Heart right ventricle (tissue), 16 donors: ENCODE results near the gene CACNA1B. TPM values are rescaled to one million over a fixed set of nuclear protein-coding genes. Genes with fewer than 3 reads are reported as not detected.
A peak's percentile ranks its signal among the peaks of the same experiment; 100 is the strongest.

Experiments
- ATAC-seq, 8 donors: fragments of 200-7000 bp; cut with Tn5 transposase; one replicate each; pipeline ENCODE4 v1.9.1; 2020; ENCODE audit warnings: mild to moderate bottlenecking in 8 of 8, moderate library complexity in 8 of 8, moderate number of reproducible peaks in 1 of 8
- DNase-seq, 2 donors: peaks; one replicate each; pipeline ENCODE4 v3.0.0-alpha.2; 2020
- H3K27ac ChIP-seq, 10 donors: fragments of 200-600 bp; sonication (generic) in 2 of 10; one replicate each; pipeline versions ENCODE4 v1.5.0 to v1.8.0; 2020 to 2022; ENCODE audit warnings: mild to moderate bottlenecking in 3 of 10
- H3K27me3 ChIP-seq, 7 donors: fragments of 200-600 bp; one replicate each; pipeline ENCODE4 v1.8.0; 2021 to 2022; ENCODE audit warnings: mild to moderate bottlenecking in 2 of 7
- H3K36me3 ChIP-seq, 9 donors: fragments of 200-600 bp; sonication (generic) in 1 of 9; one replicate each; pipeline versions ENCODE4 v1.5.0 to v1.8.0; 2020 to 2022; ENCODE audit warnings: mild to moderate bottlenecking in 2 of 9
- H3K4me1 ChIP-seq, 9 donors: fragments of 200-600 bp; sonication (generic) in 1 of 9; one replicate each; pipeline versions ENCODE4 v1.5.0 to v1.8.0; 2020 to 2022; ENCODE audit warnings: mild to moderate bottlenecking in 4 of 9
- H3K4me3 ChIP-seq, 10 donors: fragments of 200-600 bp; sonication (generic) in 2 of 10; one replicate each; pipeline versions ENCODE4 v1.5.0 to v1.8.0; 2020 to 2022; ENCODE audit warnings: mild to moderate bottlenecking in 7 of 10, moderate library complexity in 2 of 10
- H3K9me3 ChIP-seq, 11 donors: fragments of 200-600 bp in 10 of 11; sonication (generic) in 2 of 11; one replicate each; pipeline versions ENCODE4 v1.5.0 to v1.8.0; 2013 to 2022; ENCODE audit warnings: mild to moderate bottlenecking in 2 of 11, control low read depth in 1 of 11, moderate library complexity in 1 of 11
- WGBS, 2 donors: extraction: QIAGEN DNeasy Blood & Tissue Kit; methylation state at CpG; one replicate each; pipeline ENCODE4 v1.1.7; 2013; ENCODE audit warnings: inconsistent platforms in 1 of 2; 5-methylcytosine and 5-hydroxymethylcytosine counted together
- intact Hi-C, 10 donors: fragments of 100-400 bp; cut with DNase I; formaldehyde crosslinking; loops; one replicate each; pipeline versions ENCODE4 v1.11.1 to v1.14.2; 2022
- polyA plus RNA-seq, 2 donors: library from polyadenylated mRNA; stranded (reverse); fragments of 200-250 nt; gene quantifications; one replicate each; pipeline ENCODE4 v1.2.3, GENCODE V29; 2013
- total RNA-seq, 10 donors: library from RNA; stranded (reverse); fragmentation: NEBNext Ultra II Directional in 3 of 10; extraction: Animal tissue kit (Norgen Biotek cat#: 25700) in 3 of 10; gene quantifications; one replicate each; pipeline versions ENCODE4 v1.2.1 to v1.2.4, GENCODE V29; 2021 to 2023
- TF ChIP-seq, protein P1 (sequence below), 9 donors: fragments of 200-600 bp; sonication (generic) in 2 of 9; IDR thresholded peaks; one replicate each; pipeline versions ENCODE4 v1.5.0 to v1.8.0; 2021 to 2022; ENCODE audit warnings: antibody characterized with exemption in 9 of 9, mild to moderate bottlenecking in 5 of 9, moderate library complexity in 1 of 9
- donor health status: Arrhythmogenic right ventricular cardiomyopathy.
- donor health status: ischemic (EF 13 %, LVEDD 7.1; RV severe dilation, severe dysfunction).
- donor health status: healthy with polysubstance abuse.
- donor health status: DM: no; HTN: yes; CAD: no.
- donor health status: DM: no; HTN: no; CAD: no.
- donor health status: ischemic (EF 25% LVEDD 6.9; RV normal size, moderate dysfunction).
- donor health status: ischemic (EF 25% LVEDD 5.7; RV mildly dilated, moderate dysfunction).
- donor health status: healthy.
- donor health status: DM: yes; HTN: yes; CAD: no.
- donor health status: Ischemic cardiomyopathy.
- donor health status: ischemic (EF 35%, LVEDD 5.7; RV mildly dilated, moderate dysfunction).
- donor health status: nonischemic (EF 11% LVEDD 7.7; RV severe dilation, severe dysfunction).
- donor health status: DM: yes; HTN: yes; CAD: no.
- donor health status: PGD.
- donor health status: ischemic (EF 29% LVEDD 5.4; RV normal size, mild dysfunction).
- donor health status: nonischemic (EF 23%, LVEDD 6.1; RV moderate dilation, normal function).

Gene CACNA1B
- total and polyA plus RNA-seq, 12 donors = under 0.01 to 0.66 (median 0.15) TPM; not detected in 1

GRCh38 chr9:137832191-137832700, 45.3 kb upstream of the CACNA1B start:
- peaks cover 0 to 84% (median 35%) of the 10 kb centered on the region in 9 donors for H3K36me3 ChIP-seq
- H3K9me3 ChIP-seq = no peaks in the 10 kb centered on the region
- WGBS, 2 donors = 94 to 95% methylated on average over 20 of the region's 20 CpGs
- no peaks in the 10 kb centered on the region for H3K27me3 ChIP-seq
- intact Hi-C loops = no loop called here
- no peak overlapping the region for H3K4me3 ChIP-seq
- TF ChIP-seq, protein P1, sequence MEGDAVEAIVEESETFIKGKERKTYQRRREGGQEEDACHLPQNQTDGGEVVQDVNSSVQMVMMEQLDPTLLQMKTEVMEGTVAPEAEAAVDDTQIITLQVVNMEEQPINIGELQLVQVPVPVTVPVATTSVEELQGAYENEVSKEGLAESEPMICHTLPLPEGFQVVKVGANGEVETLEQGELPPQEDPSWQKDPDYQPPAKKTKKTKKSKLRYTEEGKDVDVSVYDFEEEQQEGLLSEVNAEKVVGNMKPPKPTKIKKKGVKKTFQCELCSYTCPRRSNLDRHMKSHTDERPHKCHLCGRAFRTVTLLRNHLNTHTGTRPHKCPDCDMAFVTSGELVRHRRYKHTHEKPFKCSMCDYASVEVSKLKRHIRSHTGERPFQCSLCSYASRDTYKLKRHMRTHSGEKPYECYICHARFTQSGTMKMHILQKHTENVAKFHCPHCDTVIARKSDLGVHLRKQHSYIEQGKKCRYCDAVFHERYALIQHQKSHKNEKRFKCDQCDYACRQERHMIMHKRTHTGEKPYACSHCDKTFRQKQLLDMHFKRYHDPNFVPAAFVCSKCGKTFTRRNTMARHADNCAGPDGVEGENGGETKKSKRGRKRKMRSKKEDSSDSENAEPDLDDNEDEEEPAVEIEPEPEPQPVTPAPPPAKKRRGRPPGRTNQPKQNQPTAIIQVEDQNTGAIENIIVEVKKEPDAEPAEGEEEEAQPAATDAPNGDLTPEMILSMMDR (IDR thresholded peaks at IDR 0.05) = no peak
- ATAC-seq (no peak), DNase-seq (no peak)
- H3K27ac ChIP-seq = no peak overlapping the region
- no peaks in the 10 kb centered on the region for H3K4me1 ChIP-seq

GRCh38 chr9:137832830-137833590, 44.6 kb upstream of the CACNA1B start:
- no peak for DNase-seq
- WGBS, 2 donors = 96 to 98% methylated on average over 44 of the region's 44 CpGs
- Histone ChIP-seq H3K36me3 (peaks cover 0 to 78% (median 28%) of the 10 kb centered on the region in 9 donors), H3K4me1 (no peaks in the 10 kb centered on the region), H3K9me3 (no peaks in the 10 kb centered on the region), H3K27ac (no peak overlapping the region), H3K4me3 (no peak overlapping the region), H3K27me3 (no peaks in the 10 kb centered on the region)
- TF ChIP-seq, protein P1 (IDR thresholded peaks at IDR 0.05) = no peak
- ATAC-seq = no peak
- intact Hi-C loops = no loop called here

DNA sequence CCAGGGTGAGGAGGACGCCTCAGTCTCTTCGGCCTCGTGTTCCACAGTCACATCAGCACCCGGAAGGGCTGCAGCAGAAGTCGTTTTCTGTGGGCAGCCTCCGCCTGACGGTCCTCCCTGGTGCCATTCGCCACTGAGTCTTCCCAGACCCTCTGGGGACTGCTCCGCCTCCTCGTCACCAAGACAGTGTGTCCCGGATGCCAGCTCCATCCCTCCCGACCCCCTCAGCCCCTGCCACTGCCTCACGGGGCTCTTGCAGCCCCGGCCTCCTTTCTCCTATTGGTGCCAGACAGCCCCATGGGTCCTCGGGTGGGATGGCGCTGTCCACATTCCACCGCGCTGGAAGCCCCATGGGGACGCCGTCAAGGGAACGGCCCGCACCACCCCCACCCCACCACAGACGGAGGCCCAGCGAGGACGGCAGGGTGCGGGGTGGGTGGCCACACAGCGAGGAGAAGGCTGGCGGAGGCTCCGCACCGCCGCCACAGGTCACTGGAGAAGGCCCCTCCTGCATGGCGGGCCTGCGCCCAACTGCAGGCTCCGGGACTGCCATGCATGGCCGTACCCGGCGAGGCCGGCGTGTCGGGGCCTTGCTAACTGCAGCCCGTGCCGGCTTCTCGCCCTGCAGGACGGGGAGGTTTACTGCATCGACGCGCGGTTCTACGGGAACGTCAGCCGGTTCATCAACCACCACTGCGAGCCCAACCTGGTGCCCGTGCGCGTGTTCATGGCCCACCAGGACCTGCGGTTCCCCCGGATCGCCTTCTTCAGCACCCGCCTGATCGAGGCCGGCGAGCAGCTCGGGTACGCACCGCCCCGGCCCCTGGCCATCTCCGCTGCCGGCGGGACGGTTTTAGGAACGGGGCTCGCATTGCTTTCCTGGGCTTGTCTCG, 43.6 kb upstream of the CACNA1B start:
- Histone ChIP-seq H3K36me3 (peaks cover 0 to 73% (median 28%) of the 10 kb centered on the region in 9 donors), H3K4me1 (no peaks in the 10 kb centered on the region), H3K4me3 (no peak overlapping the region), H3K27ac (no peak overlapping the region), H3K9me3 (peaks cover 0 to 7% (median 0%) of the 10 kb centered on the region in 11 donors), H3K27me3 (no peaks in the 10 kb centered on the region)
- intact Hi-C loops = no loop called here
- 96 to 97% methylated on average over 72 to 73 of the region's 73 CpGs for WGBS, 2 donors
- peak in 2 of 8 donors; percentile 12 to 50 for ATAC-seq
- TF ChIP-seq, protein P1 (IDR thresholded peaks at IDR 0.05) = no peak
- DNase-seq = no peak

DNA sequence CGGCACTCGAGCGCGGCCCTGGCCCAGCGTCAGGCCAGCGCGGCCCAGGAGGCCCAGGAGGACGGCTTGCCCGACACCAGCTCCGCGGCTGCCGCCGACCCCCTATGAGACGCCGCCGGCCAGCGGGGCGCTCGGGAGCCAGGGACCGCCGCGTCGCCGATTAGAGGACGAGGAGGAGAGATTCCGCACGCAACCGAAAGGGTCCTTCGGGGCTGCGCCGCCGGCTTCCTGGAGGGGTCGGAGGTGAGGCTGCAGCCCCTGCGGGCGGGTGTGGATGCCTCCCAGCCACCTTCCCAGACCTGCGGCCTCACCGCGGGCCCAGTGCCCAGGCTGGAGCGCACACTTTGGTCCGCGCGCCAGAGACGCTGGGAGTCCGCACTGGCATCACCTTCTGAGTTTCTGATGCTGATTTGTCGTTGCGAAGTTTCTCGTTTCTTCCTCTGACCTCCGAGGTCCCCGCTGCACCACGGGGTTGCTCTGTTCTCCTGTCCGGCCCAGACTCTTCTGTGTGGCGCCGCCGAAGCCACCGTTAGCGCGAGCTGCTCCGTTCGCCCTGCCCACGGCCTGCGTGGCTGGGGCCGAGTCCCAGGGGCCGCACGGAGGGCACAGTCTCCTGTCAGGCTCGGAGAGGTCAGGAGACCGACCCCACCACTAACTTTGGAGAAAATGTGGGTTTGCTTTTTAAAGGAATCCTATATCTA, 42.6 kb upstream of the CACNA1B start:
- Histone ChIP-seq H3K9me3 (peaks cover 0 to 17% (median 0%) of the 10 kb centered on the region in 11 donors), H3K4me3 (no peak overlapping the region), H3K27me3 (no peaks in the 10 kb centered on the region), H3K36me3 (peaks cover 0 to 65% (median 28%) of the 10 kb centered on the region in 9 donors), H3K27ac (no peak overlapping the region), H3K4me1 (no peaks in the 10 kb centered on the region)
- ATAC-seq = no peak
- 98% methylated on average over 49 to 66 of the region's 66 CpGs for WGBS, 2 donors
- intact Hi-C loops = no loop called here
- no peak for DNase-seq
- TF ChIP-seq, protein P1 (IDR thresholded peaks at IDR 0.05) = no peak
